ENCODE measurements around the gene RAB7B.

Gene RAB7B

DNA sequence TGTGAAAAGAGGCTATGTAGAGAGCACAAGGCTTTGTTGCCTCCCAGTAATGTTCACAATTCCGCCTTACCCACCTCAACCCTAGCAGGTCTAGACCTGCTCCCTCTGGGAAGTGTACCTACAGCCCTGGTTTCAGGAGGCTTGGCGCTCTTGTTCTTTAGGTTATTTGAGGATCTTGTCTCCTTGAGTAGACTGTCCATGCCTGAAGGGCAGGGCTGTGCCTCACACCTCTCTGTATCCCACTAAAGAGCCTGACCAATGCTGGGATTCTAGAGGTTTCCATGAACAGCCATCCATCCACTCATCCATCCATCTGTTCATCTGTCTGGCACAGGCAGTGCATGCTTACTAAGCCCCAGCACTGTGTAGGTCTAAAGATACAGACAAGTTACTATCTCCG is 1.0 kb downstream of the RAB7B start:
- H3K9ac ChIP-seq (ENCODE audit: low read length) = no peak overlapping the region
- no peaks in the 10 kb centered on the region for H3K9me2 ChIP-seq (replicated peaks; ENCODE audit: insufficient read depth, low read length)
- H4K20me1 ChIP-seq (ENCODE audit: low read depth, low read length) = no peaks in the 10 kb centered on the region
- no peak overlapping the region for H2AFZ ChIP-seq (ENCODE audit: low read depth, low read length, severe bottlenecking)
- TF ChIP-seq CTCF (IDR thresholded peaks at IDR 0.05; ENCODE audit: insufficient read depth, low read length, poor library complexity, severe bottlenecking) = no peak
- no peak for TF ChIP-seq EZH2phosphoT487 (conservative IDR thresholded peaks at IDR 0.05; ENCODE audit: low read length)
- H3K27ac ChIP-seq (ENCODE audit: low read depth, low read length) = no peak overlapping the region
- no peaks in the 10 kb centered on the region for H3K9me3 ChIP-seq (ENCODE audit: insufficient read depth, low read length)
- no peaks in the 10 kb centered on the region for H3K27me3 ChIP-seq (ENCODE audit: low read length)
- H3K36me3 ChIP-seq (ENCODE audit: low read length) = no peaks in the 10 kb centered on the region
- no peaks in the 10 kb centered on the region for H3F3A ChIP-seq (ENCODE audit: insufficient read depth)
- no peaks in the 10 kb centered on the region for H3K79me2 ChIP-seq (ENCODE audit: insufficient read depth, low read length)
- H3K4me2 ChIP-seq (ENCODE audit: low read depth, low read length, poor library complexity, severe bottlenecking) = no peak overlapping the region
- H3K4me3 ChIP-seq (ENCODE audit: insufficient read depth, low read length, poor library complexity, severe bottlenecking) = no peak overlapping the region

DNA sequence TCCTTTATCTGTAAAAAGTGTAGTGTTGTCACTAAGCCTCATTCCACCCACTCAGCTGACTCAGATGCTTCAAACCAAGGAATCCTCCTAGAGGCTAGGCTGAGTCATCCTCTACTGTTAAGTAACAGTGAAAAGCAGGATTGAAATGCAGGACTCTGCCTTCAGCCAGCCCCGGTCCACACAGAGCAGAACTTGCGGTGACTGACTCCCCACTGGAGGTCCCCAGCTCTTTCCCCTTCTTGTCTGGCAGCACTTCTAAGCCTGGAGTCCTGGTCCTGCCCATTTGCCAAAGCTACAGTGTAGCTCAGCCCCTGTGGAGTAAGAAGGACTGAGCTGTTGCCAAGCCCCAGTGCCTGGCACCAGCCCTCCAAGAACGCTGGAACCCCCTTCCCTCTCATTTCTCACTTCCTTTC is 1.7 kb downstream of the RAB7B start:
- Histone ChIP-seq H4K20me1 (ENCODE audit: low read depth, low read length) (no peaks in the 10 kb centered on the region), H3K27ac (ENCODE audit: low read depth, low read length) (no peak overlapping the region), H3K4me2 (ENCODE audit: low read depth, low read length, poor library complexity, severe bottlenecking) (no peak overlapping the region), H3K27me3 (ENCODE audit: low read length) (no peaks in the 10 kb centered on the region), H3K9me3 (ENCODE audit: insufficient read depth, low read length) (no peaks in the 10 kb centered on the region), H3K9ac (ENCODE audit: low read length) (no peak overlapping the region), H3K79me2 (ENCODE audit: insufficient read depth, low read length) (no peaks in the 10 kb centered on the region), H3K4me3 (ENCODE audit: insufficient read depth, low read length, poor library complexity, severe bottlenecking) (no peak overlapping the region), H2AFZ (ENCODE audit: low read depth, low read length, severe bottlenecking) (no peak overlapping the region), H3K9me2 (replicated peaks; ENCODE audit: insufficient read depth, low read length) (no peaks in the 10 kb centered on the region), H3K36me3 (ENCODE audit: low read length) (no peaks in the 10 kb centered on the region), H3F3A (ENCODE audit: insufficient read depth) (no peaks in the 10 kb centered on the region)
- no peak for TF ChIP-seq CTCF (IDR thresholded peaks at IDR 0.05; ENCODE audit: insufficient read depth, low read length, poor library complexity, severe bottlenecking)
- TF ChIP-seq EZH2phosphoT487 (conservative IDR thresholded peaks at IDR 0.05; ENCODE audit: low read length) = no peak

DNA sequence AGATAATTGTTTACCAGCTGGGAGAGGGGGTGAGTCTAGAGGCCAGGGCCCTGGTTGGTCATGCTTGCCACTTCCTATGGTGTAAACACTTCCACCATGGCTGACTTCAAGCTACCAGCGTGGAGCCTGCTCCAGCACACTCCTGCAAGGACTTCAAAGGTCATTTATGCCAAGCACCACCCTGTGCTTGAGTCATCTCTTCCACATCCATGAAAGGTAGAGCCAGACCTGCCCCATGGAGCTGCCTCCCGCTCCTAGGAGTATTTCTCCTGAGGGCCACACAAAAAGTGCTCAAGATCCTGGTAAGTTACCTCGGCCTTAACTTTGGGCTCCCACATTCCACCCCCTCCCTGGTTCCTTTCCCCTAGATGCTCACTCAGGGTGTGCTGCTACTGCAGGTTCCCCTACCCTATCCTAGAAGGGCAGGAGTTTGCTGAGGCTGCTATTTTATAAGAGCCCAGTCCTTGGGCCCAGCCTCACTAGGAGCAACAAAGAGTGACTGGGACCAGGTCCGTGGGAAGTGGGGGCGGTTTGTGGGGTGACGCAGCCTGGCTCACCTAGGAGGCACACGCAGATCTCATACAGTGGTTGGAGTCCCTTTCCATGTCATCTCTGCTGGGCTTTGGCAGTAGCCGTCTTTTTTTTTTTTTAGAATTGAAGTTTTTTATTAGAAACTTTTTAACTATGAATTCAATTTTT is 2.4 kb downstream of the RAB7B start:
- Histone ChIP-seq H3K9me3 (ENCODE audit: insufficient read depth, low read length) (no peaks in the 10 kb centered on the region), H2AFZ (ENCODE audit: low read depth, low read length, severe bottlenecking) (no peak overlapping the region), H3K79me2 (ENCODE audit: insufficient read depth, low read length) (no peaks in the 10 kb centered on the region), H3K27me3 (ENCODE audit: low read length) (no peaks in the 10 kb centered on the region), H3K4me3 (ENCODE audit: insufficient read depth, low read length, poor library complexity, severe bottlenecking) (no peak overlapping the region), H3K9ac (ENCODE audit: low read length) (no peak overlapping the region), H3F3A (ENCODE audit: insufficient read depth) (no peaks in the 10 kb centered on the region), H3K27ac (ENCODE audit: low read depth, low read length) (no peak overlapping the region), H3K36me3 (ENCODE audit: low read length) (no peaks in the 10 kb centered on the region), H4K20me1 (ENCODE audit: low read depth, low read length) (no peaks in the 10 kb centered on the region), H3K4me2 (ENCODE audit: low read depth, low read length, poor library complexity, severe bottlenecking) (no peak overlapping the region), H3K9me2 (replicated peaks; ENCODE audit: insufficient read depth, low read length) (no peaks in the 10 kb centered on the region)
- TF ChIP-seq CTCF (IDR thresholded peaks at IDR 0.05; ENCODE audit: insufficient read depth, low read length, poor library complexity, severe bottlenecking) (no peak), EZH2phosphoT487 (conservative IDR thresholded peaks at IDR 0.05; ENCODE audit: low read length) (no peak)
